GM18909 (cell line): ENCODE measurements around the gene FAP.

ENCODE experiments used
- ATAC-seq: cut with Tn5 transposase; IDR thresholded peaks from one replicate; pipeline ENCODE4 v1.9.1; 2021; ENCODE audit warnings: mild to moderate bottlenecking; ENCODE audit not compliant: unreplicated experiment, poor library complexity

The FAP gene

GRCh38 chr2:162197069-162197825 is 46.0 kb downstream of the FAP start:
- ATAC-seq: no peak

GRCh38 chr2:162196638-162197037 is 46.6 kb downstream of the FAP start:
- ATAC-seq: no peak

GRCh38 chr2:162188451-162188850 is 54.8 kb downstream of the FAP start:
- ATAC-seq: no peak

DNA sequence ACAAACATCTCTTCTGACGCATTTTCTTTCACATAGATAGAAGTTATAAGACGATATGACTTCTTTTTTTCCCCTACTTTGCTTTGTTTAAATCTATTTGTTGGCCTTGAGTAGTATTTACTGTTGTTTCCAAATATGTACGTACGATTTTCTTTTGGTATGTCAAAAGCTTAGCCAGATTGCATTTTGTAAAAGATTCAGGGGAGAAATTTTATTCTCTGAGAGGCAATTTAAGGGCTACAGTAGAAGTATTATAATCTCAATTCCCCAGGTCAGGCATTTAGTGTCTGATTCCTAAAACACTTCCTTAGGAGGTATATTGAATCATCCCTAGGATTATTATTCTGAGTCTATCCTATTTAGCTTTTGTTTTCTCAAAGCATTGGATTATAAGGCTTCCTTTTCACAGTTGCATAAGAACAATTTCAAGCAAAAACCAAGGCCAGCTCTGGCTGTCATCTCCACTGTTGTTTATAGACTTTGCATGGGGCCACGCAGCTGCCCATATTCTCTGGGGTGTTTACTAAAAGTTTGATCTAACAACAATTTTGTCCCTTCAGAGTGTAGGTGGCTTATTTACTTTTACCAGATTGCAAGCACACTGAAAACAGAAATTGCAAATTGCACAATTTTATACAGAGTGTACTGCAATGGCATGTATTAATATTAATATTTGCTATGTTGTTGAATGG is 57.6 kb downstream of the FAP start:
- ATAC-seq: no peak

- no peak for ATAC-seq
These were observed 58.3 kb downstream of the FAP start for GRCh38 chr2:162184821-162185450.

GRCh38 chr2:162184359-162184758 is 58.9 kb downstream of the FAP start:
- no peak for ATAC-seq

GRCh38 chr2:162182395-162182794 is 60.9 kb downstream of the FAP start:
- ATAC-seq: no peak

DNA sequence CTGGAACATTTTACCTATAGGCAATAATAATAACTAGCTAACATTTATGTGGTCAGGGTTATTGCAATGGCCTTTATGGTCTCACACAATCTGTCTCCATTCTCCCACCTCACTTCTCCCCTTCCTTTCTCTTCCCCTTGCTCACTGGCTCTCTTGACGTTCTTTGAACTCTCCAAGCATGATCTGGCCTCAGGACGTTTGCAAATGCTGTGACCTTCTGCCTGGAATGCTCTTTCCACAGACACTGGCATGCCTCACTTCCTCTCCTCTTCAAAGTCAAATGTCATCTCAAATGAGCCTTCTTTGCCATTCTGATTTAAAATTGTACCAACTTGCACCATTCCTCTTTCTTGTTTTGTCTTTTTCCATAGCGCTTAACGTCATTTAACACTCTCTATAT is 65.9 kb downstream of the FAP start:
- no peak for ATAC-seq

DNA sequence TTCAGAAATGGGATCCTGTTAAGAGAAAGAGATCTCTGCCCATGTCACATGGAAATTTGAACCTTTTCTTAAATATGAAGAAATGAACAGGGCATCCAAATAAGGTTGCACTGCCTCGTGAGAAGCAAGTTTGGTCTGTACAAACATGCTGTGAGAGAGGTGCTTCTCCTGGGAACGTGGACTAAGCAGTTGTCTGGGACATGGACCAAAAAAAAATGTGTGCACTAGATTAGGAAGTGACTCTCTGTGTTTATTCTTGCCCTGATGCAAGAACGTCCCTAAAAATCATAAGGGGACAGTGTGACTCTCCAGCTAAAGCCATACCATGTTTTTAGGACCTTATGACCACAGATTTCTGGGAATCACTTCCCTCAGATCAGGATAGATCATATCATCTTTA is 67.5 kb downstream of the FAP start:
- ATAC-seq: no peak

- no peak for ATAC-seq
These were observed 68.5 kb downstream of the FAP start for GRCh38 chr2:162174746-162175145.

GRCh38 chr2:162172802-162173370 is 70.4 kb downstream of the FAP start:
- no peak for ATAC-seq

- ATAC-seq: no peak
These were observed 76.5 kb downstream of the FAP start for GRCh38 chr2:162166745-162167144.

- no peak for ATAC-seq
These were observed 77.1 kb downstream of the FAP start for GRCh38 chr2:162166174-162166573.

DNA sequence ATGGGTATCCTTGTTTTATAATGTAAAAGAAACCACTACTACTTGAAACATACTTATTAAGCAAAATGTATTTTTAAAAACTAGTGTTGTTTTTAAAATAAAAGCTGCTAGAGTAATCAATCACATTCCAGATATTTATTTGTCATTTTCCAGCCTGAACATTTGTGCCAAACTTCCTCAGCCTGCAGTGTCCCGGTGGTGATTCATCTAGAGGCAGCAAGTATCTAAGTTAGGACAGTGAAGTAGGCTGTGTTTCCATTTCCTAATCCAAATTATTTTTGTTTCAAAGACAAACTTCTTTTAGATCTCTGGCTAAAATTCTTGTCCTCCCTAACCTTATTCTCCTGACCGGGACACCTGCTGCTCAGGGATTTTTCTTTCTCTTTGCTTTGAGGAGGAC is 78.4 kb downstream of the FAP start:
- no peak for ATAC-seq

GRCh38 chr2:162159446-162159845 is 83.8 kb downstream of the FAP start:
- ATAC-seq: no peak

GRCh38 chr2:162156149-162156548 is 87.1 kb downstream of the FAP start:
- no peak for ATAC-seq

DNA sequence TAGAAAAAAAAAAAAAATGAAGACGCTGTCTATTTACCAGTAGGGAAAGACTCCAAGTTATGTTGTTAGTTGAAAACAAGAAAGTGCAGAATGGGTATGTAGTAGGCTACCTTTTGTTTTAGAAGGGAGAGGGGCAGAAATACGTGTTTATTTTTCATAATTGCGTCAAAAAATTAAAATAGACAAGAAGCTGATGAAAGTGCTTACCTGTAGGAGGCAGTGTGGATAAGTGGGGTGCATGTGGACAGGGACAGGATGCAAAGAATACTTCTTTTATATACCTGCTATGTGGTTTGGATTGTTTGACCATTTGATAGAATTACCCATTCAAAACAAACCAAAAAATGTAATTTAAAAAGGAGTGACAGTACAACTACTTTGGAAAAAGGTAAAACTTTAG is 88.2 kb downstream of the FAP start:
- ATAC-seq: no peak

GRCh38 chr2:162153608-162154224 is 89.5 kb downstream of the FAP start:
- ATAC-seq: peak; percentile 97

DNA sequence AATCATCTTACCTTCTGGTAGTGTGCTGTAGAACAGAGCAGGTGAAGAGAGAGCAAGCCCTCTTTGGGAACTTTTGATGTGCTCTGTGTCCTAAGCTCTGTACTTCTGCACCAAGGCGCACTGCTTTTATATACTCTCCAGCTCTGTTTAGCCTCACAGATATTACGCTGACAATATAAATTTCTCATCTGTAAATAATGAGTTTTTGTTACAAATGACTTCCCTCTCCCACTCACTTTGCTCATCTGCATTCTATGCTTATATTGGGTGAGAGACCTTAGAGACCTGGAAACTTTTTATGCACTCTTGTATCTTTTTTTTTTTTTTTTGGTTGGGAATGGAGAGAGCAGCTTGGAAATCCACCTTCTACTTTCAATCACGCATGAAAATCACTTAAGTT is 91.1 kb downstream of the FAP start, which contains the start of gene GCG:
Gene GCG, minus strand, starts transcription at position 101 of the 400 bp plus-strand sequence. CDS start 3,069 bp downstream, outside the sequence.
- no peak for ATAC-seq

GRCh38 chr2:162149940-162150339 is 93.3 kb downstream of the FAP start:
- no peak for ATAC-seq

- no peak for ATAC-seq
These were observed 93.8 kb downstream of the FAP start for GRCh38 chr2:162149466-162149865.
